Measurements from ENCODE around the gene DRAM1.

The DRAM1 gene

GRCh38 chr12:101919447-101919846 is 42.1 kb downstream of the DRAM1 start:
- H3K27me3 ChIP-seq (ENCODE audit: control insufficient read depth in 1 of 2, insufficient read depth in 2 of 2, low read length in 2 of 2): no peaks in the 10 kb centered on the region
- H3K4me1 ChIP-seq (ENCODE audit: insufficient read depth, low read length): no peaks in the 10 kb centered on the region
- H3K36me3 ChIP-seq (ENCODE audit: insufficient read depth, low read length): peaks cover 7% of the 10 kb centered on the region
- H3K9ac ChIP-seq (ENCODE audit: low read length): no peak overlapping the region
- H3K9me3 ChIP-seq (ENCODE audit: low read length): no peaks in the 10 kb centered on the region
- no peak overlapping the region for H3K4me3 ChIP-seq (ENCODE audit: low read depth in 1 of 2, low read length in 2 of 2)
- H3K27ac ChIP-seq (ENCODE audit: low read depth, low read length): no peak overlapping the region

- H3K36me3 ChIP-seq (ENCODE audit: insufficient read depth, low read length): peaks cover 7% of the 10 kb centered on the region
- no peaks in the 10 kb centered on the region for H3K27me3 ChIP-seq (ENCODE audit: control insufficient read depth in 1 of 2, insufficient read depth in 2 of 2, low read length in 2 of 2)
- no peaks in the 10 kb centered on the region for H3K9me3 ChIP-seq (ENCODE audit: low read length)
- no peak overlapping the region for H3K4me3 ChIP-seq (ENCODE audit: low read depth in 1 of 2, low read length in 2 of 2)
- no peaks in the 10 kb centered on the region for H3K4me1 ChIP-seq (ENCODE audit: insufficient read depth, low read length)
- H3K27ac ChIP-seq (ENCODE audit: low read depth, low read length): no peak overlapping the region
- no peak overlapping the region for H3K9ac ChIP-seq (ENCODE audit: low read length)
Measured at GRCh38 chr12:101920906-101921305, 43.5 kb downstream of the DRAM1 start.

GRCh38 chr12:101923045-101923718 is 45.8 kb downstream of the DRAM1 start:
- no peak overlapping the region for H3K9ac ChIP-seq (ENCODE audit: low read length)
- H3K4me1 ChIP-seq (ENCODE audit: insufficient read depth, low read length): no peaks in the 10 kb centered on the region
- H3K27me3 ChIP-seq (ENCODE audit: control insufficient read depth in 1 of 2, insufficient read depth in 2 of 2, low read length in 2 of 2): no peaks in the 10 kb centered on the region
- no peak overlapping the region for H3K27ac ChIP-seq (ENCODE audit: low read depth, low read length)
- H3K9me3 ChIP-seq (ENCODE audit: low read length): no peaks in the 10 kb centered on the region
- peaks cover 7% of the 10 kb centered on the region for H3K36me3 ChIP-seq (ENCODE audit: insufficient read depth, low read length)
- no peak overlapping the region for H3K4me3 ChIP-seq (ENCODE audit: low read depth in 1 of 2, low read length in 2 of 2)

GRCh38 chr12:101924618-101925017 is 47.2 kb downstream of the DRAM1 start:
- H3K27ac ChIP-seq (ENCODE audit: low read depth, low read length): no peak overlapping the region
- H3K4me1 ChIP-seq (ENCODE audit: insufficient read depth, low read length): no peaks in the 10 kb centered on the region
- H3K4me3 ChIP-seq (ENCODE audit: low read depth in 1 of 2, low read length in 2 of 2): no peak overlapping the region
- no peaks in the 10 kb centered on the region for H3K27me3 ChIP-seq (ENCODE audit: control insufficient read depth in 1 of 2, insufficient read depth in 2 of 2, low read length in 2 of 2)
- H3K9me3 ChIP-seq (ENCODE audit: low read length): no peaks in the 10 kb centered on the region
- H3K36me3 ChIP-seq (ENCODE audit: insufficient read depth, low read length): peaks cover 7% of the 10 kb centered on the region
- no peak overlapping the region for H3K9ac ChIP-seq (ENCODE audit: low read length)

GRCh38 chr12:101925361-101925760 is 48.0 kb downstream of the DRAM1 start:
- Histone ChIP-seq H3K9me3 (ENCODE audit: low read length) (no peaks in the 10 kb centered on the region), H3K27me3 (ENCODE audit: control insufficient read depth in 1 of 2, insufficient read depth in 2 of 2, low read length in 2 of 2) (no peaks in the 10 kb centered on the region), H3K36me3 (ENCODE audit: insufficient read depth, low read length) (peaks cover 7% of the 10 kb centered on the region), H3K4me3 (ENCODE audit: low read depth in 1 of 2, low read length in 2 of 2) (no peak overlapping the region), H3K9ac (ENCODE audit: low read length) (no peak overlapping the region), H3K27ac (ENCODE audit: low read depth, low read length) (no peak overlapping the region), H3K4me1 (ENCODE audit: insufficient read depth, low read length) (no peaks in the 10 kb centered on the region)

- Histone ChIP-seq H3K9me3 (ENCODE audit: low read length) (no peaks in the 10 kb centered on the region), H3K4me3 (ENCODE audit: low read depth in 1 of 2, low read length in 2 of 2) (no peak overlapping the region), H3K27ac (ENCODE audit: low read depth, low read length) (no peak overlapping the region), H3K36me3 (ENCODE audit: insufficient read depth, low read length) (peaks cover 7% of the 10 kb centered on the region), H3K9ac (ENCODE audit: low read length) (no peak overlapping the region), H3K27me3 (ENCODE audit: control insufficient read depth in 1 of 2, insufficient read depth in 2 of 2, low read length in 2 of 2) (no peaks in the 10 kb centered on the region), H3K4me1 (ENCODE audit: insufficient read depth, low read length) (no peaks in the 10 kb centered on the region)
Measured at GRCh38 chr12:101925935-101926334, 48.6 kb downstream of the DRAM1 start.

GRCh38 chr12:101927036-101927435 is 49.7 kb downstream of the DRAM1 start:
- Histone ChIP-seq H3K27me3 (ENCODE audit: control insufficient read depth in 1 of 2, insufficient read depth in 2 of 2, low read length in 2 of 2) (no peaks in the 10 kb centered on the region), H3K4me1 (ENCODE audit: insufficient read depth, low read length) (no peaks in the 10 kb centered on the region), H3K9me3 (ENCODE audit: low read length) (no peaks in the 10 kb centered on the region), H3K9ac (ENCODE audit: low read length) (no peak overlapping the region), H3K36me3 (ENCODE audit: insufficient read depth, low read length) (peaks cover 6% of the 10 kb centered on the region), H3K4me3 (ENCODE audit: low read depth in 1 of 2, low read length in 2 of 2) (no peak overlapping the region), H3K27ac (ENCODE audit: low read depth, low read length) (no peak overlapping the region)

- no peaks in the 10 kb centered on the region for H3K36me3 ChIP-seq (ENCODE audit: insufficient read depth, low read length)
- H3K27ac ChIP-seq (ENCODE audit: low read depth, low read length): no peak overlapping the region
Measured at GRCh38 chr12:101927999-101928398, 50.6 kb downstream of the DRAM1 start.

GRCh38 chr12:101928556-101928955 is 51.2 kb downstream of the DRAM1 start:
- H3K4me1 ChIP-seq (ENCODE audit: insufficient read depth, low read length): no peaks in the 10 kb centered on the region

More at GRCh38 chr12:101927999-101928398, 50.6 kb downstream of the DRAM1 start:
- Histone ChIP-seq H3K4me3 (ENCODE audit: low read depth in 1 of 2, low read length in 2 of 2) (no peak overlapping the region), H3K4me1 (ENCODE audit: insufficient read depth, low read length) (no peaks in the 10 kb centered on the region), H3K9ac (ENCODE audit: low read length) (no peak overlapping the region), H3K9me3 (ENCODE audit: low read length) (no peaks in the 10 kb centered on the region), H3K27me3 (ENCODE audit: control insufficient read depth in 1 of 2, insufficient read depth in 2 of 2, low read length in 2 of 2) (no peaks in the 10 kb centered on the region)

GRCh38 chr12:101929365-101930041 is 52.1 kb downstream of the DRAM1 start:
- no peak overlapping the region for H3K27ac ChIP-seq (ENCODE audit: low read depth, low read length)
- H3K27me3 ChIP-seq (ENCODE audit: control insufficient read depth in 1 of 2, insufficient read depth in 2 of 2, low read length in 2 of 2): no peaks in the 10 kb centered on the region
- H3K4me1 ChIP-seq (ENCODE audit: insufficient read depth, low read length): no peaks in the 10 kb centered on the region
- H3K9me3 ChIP-seq (ENCODE audit: low read length): no peaks in the 10 kb centered on the region
- no peak overlapping the region for H3K9ac ChIP-seq (ENCODE audit: low read length)
- no peak overlapping the region for H3K4me3 ChIP-seq (ENCODE audit: low read depth in 1 of 2, low read length in 2 of 2)
- no peaks in the 10 kb centered on the region for H3K36me3 ChIP-seq (ENCODE audit: insufficient read depth, low read length)

More at GRCh38 chr12:101928556-101928955, 51.2 kb downstream of the DRAM1 start:
- H3K27ac ChIP-seq (ENCODE audit: low read depth, low read length): no peak overlapping the region
- no peaks in the 10 kb centered on the region for H3K27me3 ChIP-seq (ENCODE audit: control insufficient read depth in 1 of 2, insufficient read depth in 2 of 2, low read length in 2 of 2)
- H3K9me3 ChIP-seq (ENCODE audit: low read length): no peaks in the 10 kb centered on the region
- no peaks in the 10 kb centered on the region for H3K36me3 ChIP-seq (ENCODE audit: insufficient read depth, low read length)
- no peak overlapping the region for H3K9ac ChIP-seq (ENCODE audit: low read length)
- H3K4me3 ChIP-seq (ENCODE audit: low read depth in 1 of 2, low read length in 2 of 2): no peak overlapping the region

GRCh38 chr12:101931498-101932326 is 54.3 kb downstream of the DRAM1 start:
- Histone ChIP-seq H3K4me3 (ENCODE audit: low read depth in 1 of 2, low read length in 2 of 2) (no peak overlapping the region), H3K4me1 (ENCODE audit: insufficient read depth, low read length) (no peaks in the 10 kb centered on the region), H3K36me3 (ENCODE audit: insufficient read depth, low read length) (no peaks in the 10 kb centered on the region), H3K9me3 (ENCODE audit: low read length) (no peaks in the 10 kb centered on the region), H3K9ac (ENCODE audit: low read length) (no peak overlapping the region), H3K27ac (ENCODE audit: low read depth, low read length) (no peak overlapping the region), H3K27me3 (ENCODE audit: control insufficient read depth in 1 of 2, insufficient read depth in 2 of 2, low read length in 2 of 2) (no peaks in the 10 kb centered on the region)

Data from muscle layer of colon (tissue), 2 donors.